ENCODE measurements around the gene ROR2.

DNA sequence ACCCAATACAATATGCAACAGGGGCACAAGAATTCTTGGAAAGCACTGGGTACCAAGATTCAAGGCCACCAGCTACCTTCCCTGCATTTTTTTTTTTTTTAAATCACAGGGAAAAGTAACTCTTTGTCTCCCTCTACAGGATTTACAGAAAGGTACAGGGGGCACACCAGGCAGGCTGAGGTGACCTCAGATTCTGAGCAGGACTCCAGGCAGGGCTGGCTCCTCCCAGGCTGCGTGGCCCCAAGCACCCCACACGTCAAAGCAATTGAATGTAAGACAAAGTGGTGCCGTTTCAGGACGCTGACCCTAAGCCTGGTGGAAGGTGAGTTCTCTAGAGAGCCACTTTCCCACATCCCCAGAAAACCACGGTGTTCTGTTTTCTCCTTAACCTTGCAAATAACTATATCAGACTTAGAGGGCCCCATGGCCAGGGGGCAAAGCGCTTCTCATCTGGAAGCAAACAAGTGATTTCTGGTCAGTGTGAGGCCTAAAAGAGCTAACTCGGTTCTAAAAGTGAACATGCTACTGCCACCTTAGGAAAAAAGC is 222.6 kb downstream of the ROR2 start:
- TF ChIP-seq CTCF (conservative IDR thresholded peaks at IDR 0.05; ENCODE audit: low read depth, low read length): peak; percentile 69
- TF ChIP-seq EZH2 (IDR thresholded peaks at IDR 0.05; ENCODE audit: low read length, unreplicated experiment): no peak

Data from PC-3 (cell line).